ENCODE data around the gene VGLL1.

The VGLL1 gene

DNA sequence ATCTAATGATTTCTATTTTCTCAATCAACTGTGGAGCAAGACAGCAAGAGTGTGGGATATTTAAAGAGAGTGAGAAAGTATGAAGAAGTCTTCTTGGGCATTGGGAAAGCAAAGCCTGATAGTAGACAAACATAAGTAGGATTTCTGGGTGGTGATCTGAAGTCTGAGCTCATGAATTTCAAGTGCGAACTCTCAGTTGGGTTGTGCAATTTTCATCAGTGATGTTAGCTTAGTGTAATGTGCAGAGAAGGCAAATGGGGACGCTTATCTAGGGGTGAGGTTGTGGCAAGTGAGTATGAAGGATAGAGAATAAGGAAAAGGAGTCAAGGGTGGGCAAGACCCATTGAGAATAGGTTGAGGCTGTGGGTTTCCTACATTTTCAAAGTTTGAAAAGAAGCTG lies 23.7 kb downstream of the VGLL1 start:
- no peak for DNase-seq

DNA sequence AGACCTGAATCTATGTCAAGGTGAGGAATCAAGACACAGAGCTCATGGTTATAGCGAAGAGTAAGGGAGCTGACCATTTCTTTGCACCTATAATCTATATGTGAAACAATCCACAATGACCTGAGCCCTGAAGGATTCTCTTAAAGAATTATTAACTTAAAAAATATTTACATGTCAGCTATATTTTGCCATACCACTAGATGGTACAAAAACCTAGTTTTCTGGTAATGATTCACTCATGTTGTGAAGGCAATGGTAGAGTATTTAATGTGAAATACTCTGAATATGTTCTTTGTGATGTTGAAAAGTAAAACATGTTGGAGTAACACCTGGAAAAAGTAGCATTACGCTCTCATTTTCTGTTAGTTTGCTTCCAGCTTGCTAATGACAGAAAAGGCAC lies 40.0 kb downstream of the VGLL1 start:
- DNase-seq = no peak

DNA sequence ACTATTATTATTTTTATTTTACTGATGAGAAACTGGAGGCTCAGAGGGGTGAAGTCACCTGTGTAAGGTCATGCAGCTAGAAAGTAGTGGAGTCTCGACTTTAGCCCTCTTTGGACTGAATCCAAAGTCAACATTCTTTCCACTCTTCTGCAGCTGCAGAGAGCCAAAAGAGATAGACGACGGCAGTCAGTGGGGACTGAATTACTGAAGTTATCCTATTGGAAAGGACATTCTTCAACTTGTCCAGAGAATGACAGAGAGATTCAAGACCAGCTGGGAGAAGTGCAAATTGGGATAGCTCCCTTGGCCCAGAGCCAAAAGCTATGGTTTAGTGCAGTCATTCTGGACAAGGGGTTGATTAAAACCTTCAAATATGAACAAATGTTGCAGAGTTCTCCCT lies 42.5 kb downstream of the VGLL1 start:
- no peak for DNase-seq

DNA sequence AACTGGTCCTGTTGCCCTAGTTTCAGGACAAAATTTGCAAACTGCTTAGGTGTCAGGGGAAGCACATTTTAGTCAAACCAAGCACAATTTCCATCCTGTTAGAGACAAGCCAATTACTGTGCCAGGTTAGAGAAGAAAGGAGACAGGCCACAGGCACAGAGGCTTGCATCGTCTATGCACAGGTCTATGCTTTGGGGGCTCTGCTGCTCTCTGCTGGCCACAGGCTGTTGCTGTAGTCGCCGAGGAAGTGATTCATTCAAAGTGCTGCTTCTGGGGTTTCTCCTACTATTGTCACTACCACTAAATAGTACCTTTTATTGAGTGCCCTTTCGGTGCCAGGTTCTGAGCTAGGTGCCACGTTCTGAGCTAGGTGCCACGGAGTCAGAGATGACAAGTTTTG lies 45.5 kb downstream of the VGLL1 start:
- peak; percentile 65 to 71 for DNase-seq

DNA sequence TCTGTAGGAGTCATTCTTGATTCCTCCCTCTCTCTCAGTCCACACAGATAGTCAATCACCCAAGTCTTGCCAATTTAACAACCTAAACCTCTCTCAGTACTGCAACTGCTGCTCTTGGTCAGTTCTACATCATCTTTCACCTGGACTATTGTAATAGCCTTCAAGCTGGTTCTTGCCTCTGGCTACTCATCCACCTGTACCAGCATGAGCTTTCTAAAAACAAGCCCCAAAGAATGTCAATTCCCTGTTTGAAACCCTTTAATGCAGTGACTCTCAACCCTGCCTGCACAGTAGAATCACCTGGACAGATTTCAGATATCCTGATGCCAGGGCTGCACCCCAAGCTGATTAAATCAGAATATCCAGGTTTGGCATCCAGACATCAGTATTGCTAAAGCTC lies 48.3 kb downstream of the VGLL1 start:
- DNase-seq = no peak

DNA sequence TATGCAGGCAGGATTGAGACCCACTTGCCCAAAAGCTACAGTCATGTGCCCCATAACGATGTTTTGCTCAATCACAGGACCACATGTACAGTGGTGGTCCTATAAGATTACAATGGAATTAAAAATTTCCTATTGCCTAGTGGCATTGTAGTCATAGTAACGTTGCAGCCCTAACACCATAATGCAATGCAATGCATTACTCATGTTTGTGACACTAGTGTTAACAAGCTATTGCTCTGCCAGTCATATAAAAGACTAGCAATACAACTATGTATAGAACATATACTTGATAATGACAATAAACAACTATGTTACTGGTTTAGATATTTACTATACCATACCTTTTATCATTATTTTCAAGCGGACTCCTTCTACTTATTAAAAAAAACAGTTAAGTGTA lies 50.6 kb downstream of the VGLL1 start:
- DNase-seq = no peak

DNA sequence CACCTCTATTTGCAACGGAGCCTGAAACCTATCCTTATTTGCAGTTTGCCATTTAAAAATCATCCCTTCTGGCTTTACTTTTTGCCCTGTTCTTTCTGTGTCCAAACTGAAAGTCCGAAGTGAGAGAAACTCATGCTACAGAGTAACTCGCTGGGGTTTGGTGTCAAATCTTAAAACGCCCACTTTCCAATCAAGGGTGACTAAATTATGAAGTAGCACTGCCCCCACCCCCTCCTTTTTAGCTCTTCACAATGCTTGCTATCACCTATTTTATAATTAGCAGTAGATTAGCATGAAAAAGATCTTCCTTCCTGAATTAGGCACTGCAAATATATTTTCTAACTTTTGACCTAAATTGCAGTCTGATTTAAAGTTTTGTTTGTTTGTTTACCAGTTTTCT lies 52.5 kb downstream of the VGLL1 start:
- DNase-seq = peak in 1 of 2 experiments; percentile 19

DNA sequence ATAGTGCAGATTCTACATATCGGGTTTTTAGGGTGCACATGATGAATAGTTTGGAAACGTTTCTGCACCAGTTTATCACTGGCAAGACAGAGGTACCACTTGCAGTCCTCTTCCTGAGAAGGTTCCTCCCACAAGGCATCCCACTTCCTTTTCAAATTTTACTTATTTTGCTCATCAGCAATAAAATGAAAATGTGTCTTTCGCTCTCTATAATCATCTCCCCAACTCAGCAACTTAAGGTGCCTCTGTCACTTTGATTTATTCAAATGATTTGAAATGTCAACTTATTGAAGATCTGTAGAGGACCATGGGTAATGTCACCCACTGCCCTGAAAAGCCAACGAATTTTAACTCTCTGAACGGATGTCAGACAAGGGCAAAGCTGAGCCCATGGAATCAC lies 53.2 kb downstream of the VGLL1 start:
- DNase-seq = no peak

DNA sequence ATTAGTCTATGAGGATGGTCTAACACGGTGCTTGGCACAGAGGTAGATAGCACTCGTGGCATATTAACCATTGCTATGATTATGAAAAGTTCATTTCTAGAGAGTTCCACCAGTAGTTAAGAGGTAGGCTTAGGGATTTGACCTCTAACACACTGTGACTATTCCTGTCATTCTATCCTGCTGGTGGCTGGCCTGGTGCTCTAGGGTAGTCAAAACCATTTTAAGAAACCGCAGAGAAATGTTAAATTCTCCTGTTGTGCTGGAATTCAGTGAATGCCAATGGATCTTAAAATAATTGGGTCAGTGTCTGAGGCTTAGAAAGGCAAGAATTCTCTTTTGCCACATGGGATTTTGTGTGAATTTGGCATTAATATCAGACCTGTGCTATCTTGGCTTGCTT lies 53.9 kb downstream of the VGLL1 start:
- DNase-seq = no peak

DNA sequence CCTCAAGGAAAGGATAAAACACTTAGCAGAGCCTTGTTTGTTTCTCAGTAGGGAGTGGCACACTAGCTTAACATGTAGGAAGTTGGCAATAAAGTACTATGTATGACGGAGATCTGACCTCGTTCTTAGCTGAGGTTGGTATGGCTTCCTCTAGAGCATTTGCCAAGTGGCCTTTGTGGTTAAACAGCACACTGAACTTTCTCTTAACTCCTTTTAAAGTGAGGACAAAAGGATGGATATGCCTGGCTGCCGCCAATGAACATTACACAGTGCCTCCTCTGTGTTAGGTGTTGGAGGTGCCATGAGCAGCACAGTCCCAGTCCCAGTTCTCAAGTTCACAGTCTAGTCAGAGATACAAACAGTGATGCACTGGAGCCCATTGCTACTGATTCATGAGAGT lies 54.4 kb downstream of the VGLL1 start:
- DNase-seq = no peak

DNA sequence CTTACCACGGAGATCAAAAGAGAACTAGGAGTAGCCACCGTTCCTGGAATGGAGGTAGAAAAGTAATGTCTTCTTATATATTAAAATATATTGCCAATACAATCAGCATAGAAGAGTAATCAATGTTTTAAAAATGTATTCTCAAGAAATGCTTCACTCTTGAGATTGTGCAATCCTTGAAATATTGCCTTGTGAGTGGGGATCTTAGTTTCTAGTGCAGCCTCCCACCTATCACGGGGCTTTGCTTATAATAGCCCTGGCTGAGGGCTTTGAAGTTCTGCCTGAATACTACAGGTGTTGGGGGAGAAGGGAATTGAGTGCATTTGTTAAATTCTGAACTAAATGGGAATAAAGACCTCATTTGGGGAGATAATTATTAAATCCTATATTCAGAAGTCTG lies 55.5 kb downstream of the VGLL1 start:
- no peak for DNase-seq

DNA sequence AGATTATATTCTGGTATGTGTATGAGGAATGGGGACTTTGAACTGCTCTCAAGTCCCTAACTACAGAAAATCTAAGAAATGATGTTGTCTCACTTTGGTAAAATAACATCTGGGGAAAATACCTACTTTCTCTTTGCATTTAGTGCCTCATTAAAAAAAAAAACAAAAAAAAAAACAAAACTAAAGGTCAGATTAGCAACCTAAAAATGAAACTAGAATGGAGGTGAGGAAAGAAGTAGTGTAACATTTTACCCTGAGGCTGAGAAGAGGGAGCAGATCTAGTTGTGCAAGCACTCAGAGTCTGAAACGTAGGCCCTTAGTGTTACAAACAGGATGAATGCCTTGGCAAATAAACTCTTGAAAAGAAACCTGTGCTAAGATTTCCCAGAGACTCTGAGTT lies 56.0 kb downstream of the VGLL1 start:
- no peak for DNase-seq

DNA sequence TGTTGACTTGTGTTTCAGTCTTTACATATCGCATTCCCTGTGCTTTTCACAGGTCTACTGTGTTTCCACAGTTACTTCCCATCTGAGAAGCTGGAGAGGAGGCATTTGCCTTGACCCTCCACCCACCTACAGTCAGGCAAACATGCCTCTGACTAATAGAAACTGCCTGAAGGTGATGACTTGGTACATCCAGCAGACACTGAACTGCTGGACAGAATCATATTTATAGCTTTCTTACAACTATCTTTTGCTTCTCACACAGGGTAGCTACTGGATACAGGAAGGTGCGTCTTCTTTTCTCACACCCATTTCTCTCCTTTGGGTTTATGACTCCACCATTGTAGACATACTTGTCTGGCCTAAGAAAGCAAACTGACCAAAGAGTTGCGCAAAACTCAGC lies 58.0 kb downstream of the VGLL1 start:
- no peak for DNase-seq

DNA sequence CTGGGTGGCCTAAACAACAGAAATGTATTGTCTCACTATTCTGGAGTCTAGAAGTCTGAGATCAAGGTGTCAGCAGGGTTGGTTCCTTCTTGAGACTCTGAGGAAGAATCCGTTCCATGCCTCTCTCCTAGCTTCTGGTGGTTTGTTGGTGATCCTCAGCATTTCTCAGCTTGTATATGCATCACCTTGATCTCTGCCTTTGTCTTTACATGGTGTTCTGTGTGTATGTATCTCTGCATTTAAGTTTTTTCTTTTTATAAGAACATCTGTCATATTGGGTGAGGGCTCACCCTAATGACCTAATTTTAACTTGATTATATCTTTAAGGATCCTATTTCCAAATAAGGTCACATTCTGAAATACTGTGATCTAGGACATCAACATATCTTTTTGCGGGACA lies 65.3 kb downstream of the VGLL1 start:
- DNase-seq = no peak

DNA sequence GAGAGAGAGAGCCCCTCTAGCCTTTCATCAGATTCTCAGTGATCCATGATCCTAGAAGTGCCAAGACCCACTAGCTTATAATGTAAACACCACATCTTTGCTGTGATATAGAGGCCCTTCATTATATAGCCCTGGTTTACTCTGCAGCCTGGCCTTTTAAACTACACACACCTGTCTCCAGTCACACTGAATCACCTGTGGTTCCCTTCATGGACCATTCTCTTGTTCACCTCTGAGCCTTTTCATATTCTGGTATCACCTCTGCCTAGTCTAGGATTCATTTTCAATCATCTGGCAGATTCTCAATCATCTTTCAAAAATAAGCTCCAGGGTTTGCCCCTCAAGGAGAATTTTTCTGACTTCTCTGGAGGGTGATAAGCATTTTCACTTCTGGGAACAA lies 65.9 kb downstream of the VGLL1 start:
- DNase-seq = no peak

DNA sequence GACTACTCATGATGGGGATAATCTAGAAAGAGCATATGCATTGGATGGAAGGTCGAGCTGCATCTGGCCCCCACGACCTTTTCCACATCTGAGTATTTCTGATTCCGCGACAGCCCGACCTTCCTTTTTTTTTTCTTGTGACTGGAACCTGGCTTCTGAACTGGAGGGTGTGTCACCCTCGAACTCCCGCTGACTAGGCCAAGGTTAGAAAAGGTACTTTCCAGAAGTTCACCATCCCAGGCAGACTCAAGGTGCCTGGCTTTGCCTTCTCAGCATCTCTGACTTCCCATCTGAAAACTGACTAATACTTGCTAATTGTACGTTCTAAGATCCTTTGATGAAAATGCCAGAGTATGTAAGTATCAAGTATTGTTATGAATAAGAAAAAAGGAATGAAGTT lies 66.6 kb downstream of the VGLL1 start:
- peak in 1 of 2 experiments; percentile 23 for DNase-seq

DNA sequence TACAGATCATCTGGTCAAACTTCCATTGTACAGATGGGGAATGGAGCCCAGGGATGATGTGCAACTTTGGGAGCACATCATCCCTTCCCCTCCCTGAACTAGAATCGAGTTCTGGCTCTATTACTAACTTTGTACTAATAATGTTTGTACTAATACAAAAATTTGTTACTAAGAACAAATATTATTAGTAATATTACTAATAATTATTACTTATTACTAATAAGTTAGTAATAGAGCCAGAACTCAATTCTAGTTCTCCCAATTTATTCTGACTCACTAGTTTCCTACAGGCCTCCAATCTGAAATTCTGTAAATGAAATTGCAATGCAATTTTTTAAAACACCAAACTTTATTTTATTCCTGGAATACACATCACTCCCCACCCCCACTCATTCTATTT lies 68.0 kb downstream of the VGLL1 start:
- no peak for DNase-seq

All from activated CD4-positive, alpha-beta T cell treated with anti-CD3 and anti-CD28 coated beads, Interleukin-2, amount 50 U/mL, for 4 hours (primary cell).